ENCODE measurements around the gene TMX3. TPM values are rescaled to one million over a fixed set of nuclear protein-coding genes. Genes with fewer than 3 reads are reported as not detected.

TMX3 gene
- total and polyA plus RNA-seq, 7 donors, result 3.0 to 59.5 (median 40.9) TPM

- no peak for TF ChIP-seq EP300 (IDR thresholded peaks at IDR 0.05)
- Histone ChIP-seq H3K36me3 (no peaks in the 10 kb centered on the region), H3K27ac (no peak overlapping the region), H3K4me1 (no peaks in the 10 kb centered on the region), H3K27me3 (no peaks in the 10 kb centered on the region), H3K9me3 (no peaks in the 10 kb centered on the region), H3K4me3 (no peak overlapping the region)
- intact Hi-C loops (cut with DNase I), result no loop called here
- DNase-seq, result no peak
Observed at GRCh38 chr18:68648191-68648590, 66.7 kb downstream of the TMX3 start.

DNA sequence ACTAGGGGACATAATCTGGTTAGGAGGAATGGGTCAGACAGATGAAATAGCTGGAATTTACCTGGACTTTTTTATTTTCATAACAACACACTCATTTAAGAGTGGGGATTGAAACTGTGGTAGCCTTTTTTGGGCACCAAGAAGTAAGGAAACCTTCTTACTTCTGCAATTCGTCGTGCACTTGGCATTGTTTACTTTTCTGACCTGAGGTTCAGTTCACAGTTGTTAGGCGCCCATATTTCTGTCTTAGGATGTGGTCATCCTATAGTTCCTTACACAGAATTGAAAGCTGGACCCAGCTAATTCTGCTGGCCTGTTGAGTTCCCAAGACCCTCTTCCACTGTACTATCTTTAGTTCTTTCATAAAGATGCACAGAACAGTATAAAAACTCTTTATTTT lies 72.9 kb downstream of the TMX3 start:
- no peaks in the 10 kb centered on the region for H3K9me3 ChIP-seq
- TF ChIP-seq POLR2AphosphoS5 (IDR thresholded peaks at IDR 0.05) (no peak), EP300 (IDR thresholded peaks at IDR 0.05) (no peak), POLR2A (IDR thresholded peaks at IDR 0.05) (no peak), CTCF (IDR thresholded peaks at IDR 0.05) (no peak)
- H3K27ac ChIP-seq, result no peak overlapping the region
- intact Hi-C loops (cut with DNase I), result loop anchor here (5.0 kb wide), 1 partner anchor 735 kb away; no protein-coding TSS in a partner anchor
- 46 to 53% methylated on average over 3 of the region's 3 CpGs for WGBS, 2 donors
- H3K4me1 ChIP-seq, result no peaks in the 10 kb centered on the region
- H3K36me3 ChIP-seq, result no peaks in the 10 kb centered on the region
- no peak overlapping the region for H3K4me3 ChIP-seq
- no peak for DNase-seq
- H3K27me3 ChIP-seq, result no peaks in the 10 kb centered on the region

- Histone ChIP-seq H3K4me3 (no peak overlapping the region), H3K4me1 (no peaks in the 10 kb centered on the region), H3K27ac (no peak overlapping the region), H3K36me3 (no peaks in the 10 kb centered on the region), H3K27me3 (no peaks in the 10 kb centered on the region), H3K9me3 (no peaks in the 10 kb centered on the region)
- intact Hi-C loops (cut with DNase I), result loop anchor here (5.0 kb wide), 1 partner anchor 734 kb away; no protein-coding TSS in a partner anchor
- DNase-seq, result no peak
- TF ChIP-seq EP300 (IDR thresholded peaks at IDR 0.05) (no peak), CTCF (IDR thresholded peaks at IDR 0.05) (no peak), POLR2AphosphoS5 (IDR thresholded peaks at IDR 0.05) (no peak), POLR2A (IDR thresholded peaks at IDR 0.05) (no peak)
Observed at GRCh38 chr18:68640861-68641260, 74.0 kb downstream of the TMX3 start.

DNA sequence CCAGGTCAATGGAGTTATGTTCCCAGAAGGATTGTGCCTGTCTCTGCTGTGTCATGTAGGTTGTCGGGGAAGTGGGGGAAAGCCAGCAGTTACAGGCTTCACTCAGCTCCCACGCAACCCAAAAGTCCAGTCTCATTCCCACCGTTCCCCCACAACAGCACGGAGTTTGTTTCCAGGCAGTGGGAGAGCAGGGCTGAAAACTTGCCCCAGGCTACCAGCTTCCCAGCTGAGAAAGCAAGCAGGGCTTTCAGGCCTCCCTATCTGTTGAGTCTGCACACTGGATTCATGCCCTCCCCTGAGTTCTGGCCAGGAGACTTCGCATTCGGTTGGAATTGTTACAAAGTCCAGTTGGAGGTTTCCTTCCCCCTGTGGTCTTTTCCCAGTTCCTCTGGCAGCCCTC lies 76.3 kb downstream of the TMX3 start:
- H3K9me3 ChIP-seq, result no peaks in the 10 kb centered on the region
- no peaks in the 10 kb centered on the region for H3K4me1 ChIP-seq
- no peak overlapping the region for H3K4me3 ChIP-seq
- H3K36me3 ChIP-seq, result no peaks in the 10 kb centered on the region
- no peak for TF ChIP-seq CTCF (IDR thresholded peaks at IDR 0.05)
- no peak for TF ChIP-seq EP300 (IDR thresholded peaks at IDR 0.05)
- intact Hi-C loops (cut with DNase I), result no loop called here
- H3K27ac ChIP-seq, result no peak overlapping the region
- no peaks in the 10 kb centered on the region for H3K27me3 ChIP-seq
- no peak for DNase-seq
- WGBS, 2 donors, result 92 to 97% methylated on average over 6 of the region's 6 CpGs

GRCh38 chr18:68627812-68628211 lies 87.1 kb downstream of the TMX3 start:
- intact Hi-C loops (cut with DNase I), result loop anchor here (10.0 kb wide), 1 partner anchor 1413 kb away; no protein-coding TSS in a partner anchor
- no peak for DNase-seq
- no peak overlapping the region for H3K27ac ChIP-seq
- no peaks in the 10 kb centered on the region for H3K9me3 ChIP-seq
- no peaks in the 10 kb centered on the region for H3K4me1 ChIP-seq
- H3K27me3 ChIP-seq, result no peaks in the 10 kb centered on the region
- H3K4me3 ChIP-seq, result no peak overlapping the region
- TF ChIP-seq EP300 (IDR thresholded peaks at IDR 0.05) (no peak), CTCF (IDR thresholded peaks at IDR 0.05) (no peak), POLR2A (IDR thresholded peaks at IDR 0.05) (no peak), POLR2AphosphoS5 (IDR thresholded peaks at IDR 0.05) (no peak)
- no peaks in the 10 kb centered on the region for H3K36me3 ChIP-seq

Other genes with a start within 250 kb of the TMX3 start
- 10 to 100 TPM in 3 of 4 donors, 1 to 10 TPM in 1; 6.7 to 16.3 (median 10.9) TPM for gene CCDC102B, start 83.0 kb upstream of the TMX3 start, total RNA-seq
- gene CCDC102B, start 83.0 kb upstream of the TMX3 start, polyA plus RNA-seq, result 1 to 10 TPM; 1.8 to 3.7 (median 2.7) TPM